Activated T-helper 9 cell treated with anti-CD3 and anti-CD28 coated beads, Interleukin-2, amount 50 U/mL, for 16 hours (primary cell): ENCODE results near the gene TLN1.

Experiments
- DNase-seq: peaks from one replicate; pipeline ENCODE4 v3.0.0-alpha.2; 2020; ENCODE audit warnings: low read depth

TLN1 gene

DNA sequence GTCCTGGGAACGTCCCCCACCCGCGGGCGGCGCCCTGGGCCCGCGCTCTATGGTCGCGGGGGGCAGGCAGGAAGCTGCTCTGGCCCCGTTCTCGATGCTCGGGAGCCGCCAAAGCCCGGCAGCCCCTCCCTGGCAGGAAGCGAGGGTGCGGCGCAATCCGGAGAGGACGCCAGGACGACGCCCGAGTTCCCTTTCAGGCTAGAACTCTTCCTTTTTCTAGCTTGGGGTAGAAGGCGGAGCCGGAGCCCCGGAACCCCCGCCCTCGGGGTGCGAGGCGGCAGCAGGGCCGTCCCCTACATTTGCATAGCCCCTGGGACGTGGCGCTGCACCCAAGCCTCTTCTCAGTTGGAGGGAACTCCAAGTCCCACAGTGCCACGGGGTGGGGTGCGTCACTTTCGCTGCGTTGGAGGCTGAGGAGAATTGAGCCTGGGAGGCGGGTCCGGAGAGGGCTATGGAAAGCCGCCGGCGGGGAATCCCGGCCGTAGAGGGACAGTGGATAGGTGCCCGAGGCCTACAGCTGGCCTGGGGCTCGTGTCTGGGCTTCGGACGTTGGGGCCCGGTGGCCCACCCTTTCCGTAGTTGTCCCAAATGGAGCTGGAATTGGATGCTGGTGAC lies at the start of gene TLN1, which contains the start of gene CREB3:
TSS of gene TLN1 (minus strand) at position 11 of the 615 bp plus-strand sequence. CDS start 6,501 bp downstream, outside the sequence.
TSS of gene CREB3 (plus strand) at position 482 of the 615 bp plus-strand sequence. CDS start at position 589, 107 bp downstream.
- peak; percentile 95 for DNase-seq

DNA sequence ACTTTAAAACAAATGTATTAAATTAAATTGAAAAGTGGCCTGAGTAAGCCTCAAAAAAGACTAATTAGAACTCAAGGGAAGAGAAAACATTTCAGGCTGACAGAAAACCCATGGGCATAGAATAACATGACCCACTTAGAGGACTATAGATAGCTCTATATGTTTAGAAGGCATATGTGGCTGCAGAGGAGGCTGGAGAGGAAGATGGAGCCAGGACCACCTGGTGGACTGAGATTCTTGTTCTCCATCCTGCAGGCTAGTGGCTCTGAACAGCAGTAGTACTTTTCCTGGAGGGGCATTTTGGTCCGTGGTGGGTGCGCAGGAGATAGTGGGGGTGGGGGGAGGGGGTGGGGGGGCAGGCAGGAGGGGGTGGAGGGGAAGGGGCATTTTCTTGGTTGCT lies 49.1 kb upstream of the TLN1 start:
- DNase-seq, result no peak

DNA sequence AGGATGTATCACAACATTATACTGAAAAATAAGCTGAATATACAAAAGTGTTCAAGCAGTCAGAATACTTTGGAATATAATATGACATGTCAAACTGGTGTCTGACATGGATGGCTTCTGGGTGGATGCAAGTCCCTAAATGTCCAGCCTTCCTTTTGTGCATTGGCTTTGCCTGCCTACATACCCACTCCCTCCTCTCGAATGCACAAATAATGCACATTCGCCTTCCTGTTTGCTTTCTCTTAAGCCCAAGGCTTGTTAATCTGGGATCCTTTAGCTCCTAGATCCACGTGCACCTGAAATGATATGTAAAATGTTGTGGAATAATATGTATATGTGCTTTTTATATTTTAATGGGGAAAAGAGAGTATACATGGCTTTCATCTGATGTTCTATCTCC lies 46.5 kb upstream of the TLN1 start:
- no peak for DNase-seq

DNA sequence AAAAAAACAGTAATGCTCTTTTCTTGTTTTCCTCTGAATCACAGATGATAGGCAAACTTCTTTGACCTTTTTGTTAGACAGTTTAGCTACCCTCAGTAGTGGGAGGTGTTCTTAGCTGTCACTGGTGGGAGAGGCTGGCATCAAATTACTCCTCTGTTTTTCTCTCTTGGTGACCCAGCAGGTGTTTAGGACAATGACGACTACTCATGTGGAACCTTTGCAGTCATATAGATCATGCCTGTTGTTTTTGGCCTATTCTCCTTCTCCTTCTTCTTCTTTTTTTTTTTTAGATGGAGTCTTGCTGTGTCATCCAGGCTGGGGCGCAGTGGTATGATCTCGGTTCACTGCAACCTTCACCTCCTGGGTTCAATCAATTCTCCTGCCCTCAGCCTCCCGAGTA lies 44.0 kb upstream of the TLN1 start:
- DNase-seq, result no peak

DNA sequence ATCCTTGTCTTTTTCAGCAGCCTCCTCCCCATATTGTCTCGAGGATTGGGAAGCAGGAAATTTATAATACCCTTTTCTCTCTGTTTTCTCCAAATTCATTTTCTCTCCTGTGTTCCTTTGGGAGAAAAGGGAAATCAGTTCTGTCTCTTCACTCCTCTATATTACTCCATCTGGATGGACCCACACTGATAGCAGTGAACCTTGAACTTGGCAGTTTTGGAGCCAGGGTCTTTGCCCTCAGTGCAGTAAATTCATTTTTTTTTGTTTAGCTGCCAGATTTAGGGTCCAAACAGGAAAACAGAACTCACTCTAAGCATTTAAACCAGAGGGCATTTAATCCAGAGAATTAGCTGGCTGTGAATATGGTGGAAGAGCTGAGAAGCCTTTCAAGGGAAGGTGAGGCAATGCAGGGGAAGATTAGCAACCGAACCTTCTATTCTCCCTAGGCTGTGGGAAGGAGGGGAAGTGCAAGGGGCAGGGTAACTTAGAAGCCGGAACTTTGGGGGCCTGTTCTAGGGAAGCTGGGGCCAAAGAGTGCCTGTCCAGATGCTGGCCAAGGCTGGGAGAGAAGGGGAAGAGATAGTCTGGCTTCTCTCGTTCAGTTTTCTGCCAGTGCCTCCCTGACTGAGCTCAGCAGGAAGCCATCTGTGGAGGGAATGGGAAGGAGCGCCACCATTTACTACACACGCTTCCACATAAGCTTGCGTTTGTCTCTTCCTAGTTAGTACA lies 43.1 kb upstream of the TLN1 start:
- no peak for DNase-seq

GRCh38 chr9:35771943-35772342 lies 39.9 kb upstream of the TLN1 start:
- no peak for DNase-seq

- DNase-seq, result no peak
Observed at GRCh38 chr9:35771534-35771933, 39.5 kb upstream of the TLN1 start.

GRCh38 chr9:35771075-35771433 lies 39.1 kb upstream of the TLN1 start:
- no peak for DNase-seq

DNA sequence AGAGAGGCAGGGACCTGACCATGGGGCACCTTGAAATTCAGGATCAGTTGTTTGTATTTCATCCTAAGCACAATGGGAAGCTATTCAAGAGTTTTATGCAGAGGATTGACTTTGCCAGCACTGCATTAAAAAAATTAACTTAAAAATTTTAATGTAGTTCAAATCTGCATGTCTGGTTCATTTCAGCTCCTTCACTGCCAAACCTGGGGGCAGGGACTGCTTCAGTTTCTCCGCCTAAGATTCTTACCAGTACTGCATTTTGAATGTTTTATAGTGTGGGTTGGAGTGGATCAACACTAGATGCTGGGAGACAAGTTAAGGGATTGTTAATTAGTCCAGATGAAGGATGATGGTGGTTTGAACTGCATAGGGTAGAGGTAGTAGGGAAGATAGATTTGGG lies 37.8 kb upstream of the TLN1 start:
- DNase-seq, result no peak

- no peak for DNase-seq
Observed at GRCh38 chr9:35767458-35767857, 35.5 kb upstream of the TLN1 start.

- no peak for DNase-seq
Observed at GRCh38 chr9:35766997-35767396, 35.0 kb upstream of the TLN1 start.

DNA sequence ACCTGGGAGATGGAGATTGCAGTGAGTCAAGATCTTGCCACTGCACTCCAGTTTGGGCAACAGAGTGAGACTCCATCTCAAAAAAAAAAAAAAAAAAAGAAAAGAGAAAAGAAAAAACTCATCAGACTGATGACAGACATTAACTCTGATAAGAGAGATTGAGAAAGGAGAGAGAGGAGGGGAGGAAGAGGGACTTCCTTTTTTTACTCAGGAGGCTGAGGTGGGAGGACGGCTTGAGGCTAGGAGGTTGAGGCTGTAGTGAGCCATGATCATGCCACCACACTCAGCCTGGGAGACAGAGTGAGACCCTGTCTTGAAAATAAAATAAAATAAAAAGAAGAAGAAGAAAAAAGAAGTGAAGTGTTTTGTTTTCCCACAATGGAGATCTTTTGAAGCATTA lies 31.8 kb upstream of the TLN1 start:
- no peak for DNase-seq

DNA sequence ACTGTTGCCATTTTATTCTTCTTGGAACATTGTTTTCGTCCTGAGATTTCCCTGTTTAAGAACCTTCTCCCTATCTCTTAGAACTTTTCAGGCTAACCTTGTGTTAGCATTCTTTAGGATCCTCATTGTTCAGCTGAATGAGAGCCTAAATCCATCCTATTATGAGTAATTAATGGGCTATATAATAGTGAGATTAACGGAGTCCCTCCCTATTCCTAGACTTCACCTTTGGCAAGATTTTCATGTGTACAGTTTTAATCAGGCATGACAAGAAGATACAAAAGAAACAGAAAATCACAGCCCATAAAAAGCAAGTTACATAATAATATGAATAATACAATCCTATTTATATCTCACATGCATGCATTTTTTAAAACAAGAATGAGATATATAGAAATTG lies 31.2 kb upstream of the TLN1 start:
- DNase-seq, result no peak

DNA sequence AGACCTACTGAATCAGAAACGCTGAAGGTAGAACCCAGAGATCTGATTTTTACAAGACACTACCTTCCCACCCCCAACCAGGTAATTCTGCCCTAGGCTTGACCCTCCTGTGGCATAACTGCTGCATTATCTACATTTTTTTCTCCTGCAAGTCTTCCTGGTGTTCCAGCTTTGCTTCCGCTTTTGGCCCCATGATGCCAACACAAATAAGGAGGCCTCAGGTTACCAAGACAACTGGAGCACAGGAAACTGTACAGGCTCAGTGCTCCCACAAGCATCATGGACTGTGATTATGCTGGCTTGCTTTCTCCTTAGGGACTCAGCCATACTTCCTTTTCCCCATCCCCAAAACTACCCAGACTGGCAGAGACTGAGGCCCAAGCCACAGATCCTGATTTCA lies 28.7 kb upstream of the TLN1 start:
- no peak for DNase-seq

GRCh38 chr9:35759795-35760194 lies 27.8 kb upstream of the TLN1 start:
- DNase-seq, result no peak

- DNase-seq, result no peak
Observed at GRCh38 chr9:35758475-35759050, 26.6 kb upstream of the TLN1 start.

- no peak for DNase-seq
Observed at GRCh38 chr9:35757892-35758275, 25.9 kb upstream of the TLN1 start.

DNA sequence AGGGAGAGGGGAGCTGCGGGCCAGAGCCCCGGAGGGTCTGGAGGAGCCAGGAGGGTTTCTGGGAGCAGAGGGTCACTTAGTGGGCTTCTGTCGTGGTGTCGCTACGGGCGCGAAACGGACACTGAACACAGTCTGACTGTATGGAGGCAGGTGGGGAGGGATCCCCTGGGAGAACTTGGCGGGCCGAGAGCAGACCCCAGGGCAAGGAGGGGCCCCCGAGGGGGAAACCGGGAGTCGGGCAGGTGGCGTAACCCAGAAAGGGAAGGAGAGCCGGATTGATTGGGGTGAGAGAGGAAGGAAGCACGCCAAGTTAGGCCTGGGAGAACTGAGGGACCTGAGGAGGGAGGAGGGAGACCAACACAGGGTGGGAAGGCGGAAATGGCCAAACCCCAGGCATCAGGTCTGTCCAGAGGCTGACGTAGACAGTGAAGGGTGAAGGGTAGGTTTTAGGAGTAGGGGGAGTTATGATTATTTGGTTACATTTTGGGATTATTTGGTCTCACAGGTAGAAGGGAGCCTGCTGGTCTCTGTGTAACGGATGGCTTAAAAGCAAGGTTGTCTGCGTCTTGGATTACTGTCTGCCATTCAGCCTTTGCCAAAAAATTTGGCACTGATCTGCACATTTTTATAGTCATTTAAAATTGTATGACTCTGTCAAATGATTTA lies 25.4 kb upstream of the TLN1 start:
- DNase-seq, result no peak

DNA sequence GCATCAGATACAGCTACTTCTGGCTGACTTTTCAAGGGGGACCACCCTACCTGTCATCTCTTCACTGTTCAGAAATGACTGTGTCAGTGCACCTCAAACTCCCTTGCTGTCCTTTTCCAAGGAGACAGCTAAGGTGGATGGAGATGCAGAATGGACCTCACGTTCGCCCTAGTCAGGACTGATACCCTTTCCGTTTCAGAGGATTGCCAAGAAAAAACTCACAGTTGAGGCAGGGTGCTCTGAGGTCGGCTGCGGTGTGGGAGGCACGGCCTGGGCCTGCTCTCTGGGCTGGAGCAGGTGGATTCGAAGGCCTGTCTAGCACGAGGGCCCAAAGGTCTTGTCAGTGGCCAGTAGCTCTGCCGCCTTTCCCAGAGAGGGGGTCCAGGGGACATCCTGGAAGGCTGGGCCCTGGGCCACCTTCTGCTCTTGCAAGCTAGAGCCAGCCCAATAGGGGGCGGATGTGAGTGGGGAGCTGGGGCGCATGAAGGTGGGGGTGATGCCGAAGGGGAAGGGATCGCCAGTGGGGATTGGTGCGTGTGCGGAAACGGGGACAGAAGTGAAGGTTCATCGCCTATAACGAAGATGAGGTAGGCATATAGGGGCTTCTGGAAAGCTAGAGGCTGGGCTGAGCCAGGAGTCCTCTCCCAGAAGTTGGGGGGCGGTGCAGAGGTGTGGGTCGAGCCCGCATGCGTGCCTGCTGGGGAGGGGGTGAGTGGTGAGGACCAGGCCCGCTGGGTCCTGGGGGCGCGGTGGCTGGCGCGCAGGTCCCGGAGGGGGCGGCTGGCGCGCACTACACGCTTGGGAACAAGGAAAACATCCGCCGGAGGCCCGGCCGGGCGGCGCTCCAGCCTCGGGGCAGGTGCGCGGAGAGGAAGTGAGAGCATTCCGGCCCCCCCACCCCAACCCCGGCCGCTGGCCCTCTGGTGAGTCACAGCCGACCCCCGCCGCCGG lies 24.6 kb upstream of the TLN1 start:
- peak; percentile 66 for DNase-seq

GRCh38 chr9:35755071-35755470 lies 23.1 kb upstream of the TLN1 start:
- DNase-seq, result no peak

- DNase-seq, result no peak
Observed at GRCh38 chr9:35754264-35754663, 22.3 kb upstream of the TLN1 start, which contains the start of gene MSMP. Gene MSMP (minus strand): TSS chr9:35754276. CDS start chr9:35754129, 147 bp downstream.

- DNase-seq, result no peak
Observed at GRCh38 chr9:35753466-35753865, 21.5 kb upstream of the TLN1 start.
